GM12874 (cell line): ENCODE measurements around the gene ANGPTL1.

Source experiments
- TF ChIP-seq, protein P1 (sequence below): IDR thresholded peaks from 2 replicates; pipeline ENCODE4 v1.5.1; 2011; ENCODE audit warnings: low read depth, mild to moderate bottlenecking, control low read depth, low read length, moderate library complexity; ENCODE audit not compliant: insufficient read depth

The ANGPTL1 gene, protein sequence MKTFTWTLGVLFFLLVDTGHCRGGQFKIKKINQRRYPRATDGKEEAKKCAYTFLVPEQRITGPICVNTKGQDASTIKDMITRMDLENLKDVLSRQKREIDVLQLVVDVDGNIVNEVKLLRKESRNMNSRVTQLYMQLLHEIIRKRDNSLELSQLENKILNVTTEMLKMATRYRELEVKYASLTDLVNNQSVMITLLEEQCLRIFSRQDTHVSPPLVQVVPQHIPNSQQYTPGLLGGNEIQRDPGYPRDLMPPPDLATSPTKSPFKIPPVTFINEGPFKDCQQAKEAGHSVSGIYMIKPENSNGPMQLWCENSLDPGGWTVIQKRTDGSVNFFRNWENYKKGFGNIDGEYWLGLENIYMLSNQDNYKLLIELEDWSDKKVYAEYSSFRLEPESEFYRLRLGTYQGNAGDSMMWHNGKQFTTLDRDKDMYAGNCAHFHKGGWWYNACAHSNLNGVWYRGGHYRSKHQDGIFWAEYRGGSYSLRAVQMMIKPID

DNA sequence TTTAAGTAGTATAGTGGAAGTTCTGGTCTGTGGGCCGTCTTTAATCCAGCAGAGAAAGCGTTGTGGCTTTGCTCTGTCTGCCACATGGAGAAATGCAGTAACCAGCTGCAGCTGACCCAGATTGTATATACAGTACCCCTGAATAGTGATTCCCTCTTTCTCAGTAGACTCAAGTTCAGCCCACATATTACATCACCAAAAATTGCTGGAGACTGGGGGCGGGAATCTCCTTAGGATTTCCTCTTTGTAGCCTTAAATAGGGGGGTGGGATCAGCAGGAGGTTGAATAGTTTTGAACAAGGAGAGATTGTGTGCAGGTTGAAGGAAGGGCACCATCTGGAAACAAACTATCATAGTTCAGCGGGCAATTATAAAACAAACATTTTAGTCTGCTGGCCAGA lies at the start of gene ANGPTL1:
TSS of gene ANGPTL1 (minus strand) at position 134 of the 400 bp plus-strand sequence. CDS start 5,301 bp downstream, outside the sequence.
- TF ChIP-seq, protein P1, sequence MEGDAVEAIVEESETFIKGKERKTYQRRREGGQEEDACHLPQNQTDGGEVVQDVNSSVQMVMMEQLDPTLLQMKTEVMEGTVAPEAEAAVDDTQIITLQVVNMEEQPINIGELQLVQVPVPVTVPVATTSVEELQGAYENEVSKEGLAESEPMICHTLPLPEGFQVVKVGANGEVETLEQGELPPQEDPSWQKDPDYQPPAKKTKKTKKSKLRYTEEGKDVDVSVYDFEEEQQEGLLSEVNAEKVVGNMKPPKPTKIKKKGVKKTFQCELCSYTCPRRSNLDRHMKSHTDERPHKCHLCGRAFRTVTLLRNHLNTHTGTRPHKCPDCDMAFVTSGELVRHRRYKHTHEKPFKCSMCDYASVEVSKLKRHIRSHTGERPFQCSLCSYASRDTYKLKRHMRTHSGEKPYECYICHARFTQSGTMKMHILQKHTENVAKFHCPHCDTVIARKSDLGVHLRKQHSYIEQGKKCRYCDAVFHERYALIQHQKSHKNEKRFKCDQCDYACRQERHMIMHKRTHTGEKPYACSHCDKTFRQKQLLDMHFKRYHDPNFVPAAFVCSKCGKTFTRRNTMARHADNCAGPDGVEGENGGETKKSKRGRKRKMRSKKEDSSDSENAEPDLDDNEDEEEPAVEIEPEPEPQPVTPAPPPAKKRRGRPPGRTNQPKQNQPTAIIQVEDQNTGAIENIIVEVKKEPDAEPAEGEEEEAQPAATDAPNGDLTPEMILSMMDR: no peak

DNA sequence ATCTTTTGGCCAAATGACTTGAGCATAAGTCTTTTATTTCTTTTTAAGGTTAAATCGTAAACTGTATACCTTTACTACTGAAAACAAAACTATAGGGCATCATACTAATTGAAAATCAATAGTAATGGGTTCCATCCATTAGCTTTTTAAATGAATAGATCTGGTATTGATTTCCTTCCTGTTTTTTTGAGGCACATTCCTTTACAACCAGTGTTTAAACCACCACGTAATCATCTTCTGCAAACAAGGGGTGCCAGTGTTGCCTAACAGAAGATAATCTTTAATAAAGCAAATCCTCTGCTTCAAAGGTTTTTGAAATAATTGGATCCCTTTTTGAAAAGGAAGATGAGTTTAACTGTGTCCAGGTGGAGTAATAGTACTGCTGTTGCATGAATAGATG lies 48.7 kb upstream of the ANGPTL1 start:
- TF ChIP-seq, protein P1: no peak

DNA sequence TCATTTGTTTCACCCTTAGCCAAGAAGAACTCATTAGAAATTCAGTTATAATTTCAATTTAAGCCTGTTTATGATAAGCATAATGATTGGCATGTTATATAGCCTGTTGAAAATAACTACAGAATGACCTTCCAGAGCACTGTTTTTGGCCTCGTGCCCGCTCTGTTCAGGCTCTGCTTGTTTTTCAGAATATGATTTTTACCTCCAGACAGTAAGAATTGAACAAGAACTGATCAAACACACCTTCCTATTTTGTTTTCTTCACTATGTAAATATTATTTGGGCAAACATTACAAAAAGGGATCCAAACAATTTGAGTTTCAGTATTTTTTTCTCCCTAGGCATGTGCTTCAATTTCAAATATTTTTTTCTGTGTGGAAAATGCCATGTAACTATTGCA lies 48.1 kb upstream of the ANGPTL1 start:
- TF ChIP-seq, protein P1: no peak

DNA sequence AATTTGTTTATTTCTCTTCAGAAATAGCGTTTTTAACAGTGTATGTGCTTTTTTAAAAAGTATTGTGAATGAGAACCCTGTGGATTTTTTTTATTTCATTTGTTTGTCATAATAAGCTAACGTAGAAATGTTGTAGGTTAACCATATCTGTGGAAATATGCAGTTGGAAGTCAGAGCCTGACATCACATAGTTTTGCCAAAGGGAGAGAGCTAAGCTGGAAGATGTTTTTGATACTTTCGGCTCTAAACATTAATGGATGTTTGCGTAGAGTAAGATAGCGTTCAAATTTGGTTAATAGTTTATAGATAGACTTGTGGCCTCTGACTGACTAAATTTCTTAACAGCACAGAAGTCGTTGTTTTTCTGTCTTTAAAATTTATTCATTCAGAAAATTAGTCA lies 47.4 kb upstream of the ANGPTL1 start:
- TF ChIP-seq, protein P1: no peak

DNA sequence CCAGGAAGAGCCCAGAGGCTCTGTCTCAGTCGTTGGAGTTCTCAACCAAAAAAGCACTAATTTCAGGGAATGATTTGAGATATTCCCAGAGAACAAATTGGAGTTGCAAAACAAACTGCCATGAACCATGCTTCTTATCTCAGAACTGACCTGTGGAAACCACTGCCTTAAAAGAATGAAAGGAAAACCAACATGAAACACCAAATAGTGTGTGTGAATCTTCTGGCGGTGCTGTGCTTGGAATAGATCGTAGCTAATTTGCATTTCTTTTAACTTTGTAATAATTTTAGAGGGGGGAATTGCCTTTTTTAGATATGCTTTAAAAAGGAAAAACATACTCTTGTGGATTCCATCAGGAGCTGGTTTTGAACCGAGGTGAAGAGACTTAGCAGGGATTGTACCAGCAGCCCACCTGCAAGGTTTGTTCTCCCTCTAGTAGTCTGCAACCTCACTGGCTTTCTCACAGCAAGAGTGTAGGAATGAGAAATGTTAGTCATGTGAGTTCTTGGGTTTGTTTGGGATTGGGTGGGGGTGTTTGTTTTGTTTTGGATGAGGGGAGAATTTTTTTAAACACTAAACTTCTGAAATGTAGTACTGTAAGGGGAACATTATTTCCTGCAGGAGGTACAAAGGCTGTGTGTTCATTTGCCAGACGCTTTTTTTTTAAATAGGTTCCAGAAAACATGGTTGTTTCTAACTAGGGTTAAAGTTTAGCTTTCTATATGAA lies 45.7 kb upstream of the ANGPTL1 start:
- TF ChIP-seq, protein P1: no peak

DNA sequence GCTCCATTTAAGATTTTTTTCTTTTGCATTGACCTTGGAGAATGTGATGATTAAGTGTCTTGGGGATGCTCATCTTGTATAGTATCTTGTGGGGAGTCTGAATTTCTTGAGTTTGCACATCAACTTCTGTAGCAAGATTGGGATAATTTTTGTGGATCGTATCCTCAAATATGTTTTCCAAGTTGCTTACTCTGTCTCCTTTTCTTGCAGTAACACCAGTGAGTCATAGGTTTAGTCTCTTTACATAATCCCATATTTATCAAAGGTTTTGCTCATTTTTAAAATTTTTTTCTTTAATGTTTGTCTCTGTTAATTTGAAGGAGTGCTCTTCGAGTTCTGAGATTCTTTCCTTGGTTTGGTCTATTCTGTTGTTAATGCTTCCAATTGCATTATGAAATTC lies 41.7 kb upstream of the ANGPTL1 start:
- TF ChIP-seq, protein P1: no peak

DNA sequence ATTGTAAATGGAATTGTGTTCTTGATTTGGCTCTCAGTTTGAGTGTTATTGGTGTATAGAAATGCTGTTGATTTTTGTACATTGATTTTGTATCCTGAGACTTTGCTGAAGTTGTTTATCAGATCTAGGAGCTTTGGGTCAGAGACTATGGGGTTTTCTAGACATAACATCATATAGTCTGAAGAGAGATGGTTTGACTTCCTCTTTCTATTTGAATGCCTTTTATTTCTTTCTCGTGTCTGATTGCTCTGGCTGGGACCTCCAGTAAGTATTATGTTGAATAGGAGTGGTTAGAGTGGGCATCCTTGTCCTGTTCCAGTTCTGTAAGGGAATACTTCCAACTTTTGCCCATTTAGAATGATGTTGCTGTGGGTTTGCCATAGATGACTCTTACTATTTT lies 39.1 kb upstream of the ANGPTL1 start:
- TF ChIP-seq, protein P1: no peak
